ENCODE measurements around the gene STAB1.

GRCh38 chr3:52551118-52551517 lies 56.0 kb downstream of the STAB1 start:
- TF ChIP-seq POLR2A (IDR thresholded peaks at IDR 0.05), result no peak
- TF ChIP-seq, protein P1, sequence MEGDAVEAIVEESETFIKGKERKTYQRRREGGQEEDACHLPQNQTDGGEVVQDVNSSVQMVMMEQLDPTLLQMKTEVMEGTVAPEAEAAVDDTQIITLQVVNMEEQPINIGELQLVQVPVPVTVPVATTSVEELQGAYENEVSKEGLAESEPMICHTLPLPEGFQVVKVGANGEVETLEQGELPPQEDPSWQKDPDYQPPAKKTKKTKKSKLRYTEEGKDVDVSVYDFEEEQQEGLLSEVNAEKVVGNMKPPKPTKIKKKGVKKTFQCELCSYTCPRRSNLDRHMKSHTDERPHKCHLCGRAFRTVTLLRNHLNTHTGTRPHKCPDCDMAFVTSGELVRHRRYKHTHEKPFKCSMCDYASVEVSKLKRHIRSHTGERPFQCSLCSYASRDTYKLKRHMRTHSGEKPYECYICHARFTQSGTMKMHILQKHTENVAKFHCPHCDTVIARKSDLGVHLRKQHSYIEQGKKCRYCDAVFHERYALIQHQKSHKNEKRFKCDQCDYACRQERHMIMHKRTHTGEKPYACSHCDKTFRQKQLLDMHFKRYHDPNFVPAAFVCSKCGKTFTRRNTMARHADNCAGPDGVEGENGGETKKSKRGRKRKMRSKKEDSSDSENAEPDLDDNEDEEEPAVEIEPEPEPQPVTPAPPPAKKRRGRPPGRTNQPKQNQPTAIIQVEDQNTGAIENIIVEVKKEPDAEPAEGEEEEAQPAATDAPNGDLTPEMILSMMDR (IDR thresholded peaks at IDR 0.05), result no peak
